ENCODE results near the gene TRIP4. TPM values are rescaled to one million over a fixed set of nuclear protein-coding genes. Genes with fewer than 3 reads are reported as not detected.
"Not testable (repeated sequence)": the region's sequence is repeated elsewhere in the genome, so short reads cannot be mapped to it uniquely, and the experiment has no call there.

The TRIP4 gene
- total RNA-seq, 1 donor from 2014 or later, result 8.5 TPM

GRCh38 chr15:64476550-64476949, 88.9 kb downstream of the TRIP4 start:
- DNase-seq (ENCODE audit: low spot score) (no peak), ATAC-seq (no peak)

- peak; percentile 77 for ATAC-seq
- no peak for DNase-seq (ENCODE audit: low spot score)
These were observed 91.2 kb downstream of the TRIP4 start for GRCh38 chr15:64478863-64479262.

- ATAC-seq, result no peak
- DNase-seq (ENCODE audit: low spot score), result no peak
These were observed 93.3 kb downstream of the TRIP4 start for GRCh38 chr15:64480891-64481290.

- DNase-seq (ENCODE audit: low spot score), result no peak
- peak; percentile 71 for ATAC-seq
These were observed 96.1 kb downstream of the TRIP4 start for GRCh38 chr15:64483749-64484148.

- ATAC-seq (no peak), DNase-seq (ENCODE audit: low spot score) (no peak)
These were observed 98.2 kb downstream of the TRIP4 start for GRCh38 chr15:64485796-64486195.

GRCh38 chr15:64490598-64491259, 103.1 kb downstream of the TRIP4 start:
- DNase-seq (ENCODE audit: low spot score) (no peak), ATAC-seq (no peak)

- ATAC-seq, result no peak
- DNase-seq (ENCODE audit: low spot score), result no peak
These were observed 106.0 kb downstream of the TRIP4 start for GRCh38 chr15:64493641-64494040.

GRCh38 chr15:64495968-64496367, 108.3 kb downstream of the TRIP4 start:
- ATAC-seq; DNase-seq (ENCODE audit: low spot score): not testable (repeated sequence)

GRCh38 chr15:64500695-64501395, 113.2 kb downstream of the TRIP4 start:
- DNase-seq (ENCODE audit: low spot score), result no peak
- no peak for ATAC-seq

- ATAC-seq (no peak), DNase-seq (ENCODE audit: low spot score) (no peak)
These were observed 113.7 kb downstream of the TRIP4 start for GRCh38 chr15:64501396-64501715.

- DNase-seq (ENCODE audit: low spot score) (no peak), ATAC-seq (no peak)
These were observed 114.5 kb downstream of the TRIP4 start for GRCh38 chr15:64502151-64502550.

GRCh38 chr15:64502551-64502950, 114.9 kb downstream of the TRIP4 start:
- DNase-seq (ENCODE audit: low spot score), result no peak
- no peak for ATAC-seq

GRCh38 chr15:64503197-64503596, 115.6 kb downstream of the TRIP4 start:
- no peak for DNase-seq (ENCODE audit: low spot score)
- ATAC-seq, result no peak

- no peak for ATAC-seq
- no peak for DNase-seq (ENCODE audit: low spot score)
These were observed 116.0 kb downstream of the TRIP4 start for GRCh38 chr15:64503640-64504039.

Other genes starting within 250 kb of the TRIP4 start
- 1.2 TPM for gene SNX22, start 236.1 kb upstream of the TRIP4 start, total RNA-seq
- gene PPIB, start 224.8 kb upstream of the TRIP4 start, total RNA-seq, result 474 TPM
- gene CSNK1G1, start 31.7 kb upstream of the TRIP4 start, total RNA-seq, result 6.2 TPM
- gene PCLAF, start 6.4 kb upstream of the TRIP4 start, total RNA-seq, result 3.1 TPM
- 16.3 TPM for gene ZNF609, start 72.7 kb downstream of the TRIP4 start, total RNA-seq

Measured in left lobe of liver (tissue), 2 donors.